Progenitor cell of endocrine pancreas (in vitro differentiated cells): Measurements from ENCODE around the gene ROMO1. TPM values are rescaled to one million over a fixed set of nuclear protein-coding genes. Genes with fewer than 3 reads are reported as not detected.

Experiments used
- DNase-seq: peaks from one replicate; pipeline ENCODE4 v3.0.0; 2021; ENCODE audit warnings: low spot score; ENCODE audit not compliant: unreplicated experiment
- H3K27ac Mint-ChIP-seq: 2 replicates; pipeline ENCODE4 v1.8.0; 2021; ENCODE audit warnings: mild to moderate bottlenecking, moderate library complexity, mixed read lengths
- H3K27me3 Mint-ChIP-seq: 2 replicates; pipeline ENCODE4 v1.8.0; 2021; ENCODE audit warnings: mixed read lengths
- H3K36me3 Mint-ChIP-seq: 2 replicates; pipeline ENCODE4 v1.8.0; 2022; ENCODE audit warnings: mixed read lengths; ENCODE audit not compliant: insufficient read depth
- H3K4me1 Mint-ChIP-seq: 2 replicates; pipeline ENCODE4 v1.8.0; 2021; ENCODE audit warnings: low read depth, mixed read lengths
- H3K4me3 Mint-ChIP-seq: 2 replicates; pipeline ENCODE4 v1.8.0; 2021; ENCODE audit warnings: low read depth, mild to moderate bottlenecking, moderate library complexity, mixed read lengths
- H3K9me3 Mint-ChIP-seq: 2 replicates; pipeline ENCODE4 v1.8.0; 2021; ENCODE audit warnings: low read depth, mixed read lengths
- CTCF ChIP-seq: fragments of 200-600 bp; sonication (generic); IDR thresholded peaks from one replicate; pipeline ENCODE4 v1.5.0; 2021; ENCODE audit warnings: antibody characterized with exemption, mild to moderate bottlenecking; ENCODE audit not compliant: unreplicated experiment
- total RNA-seq: library from RNA; stranded (reverse); gene quantifications from 2 replicates; pipeline ENCODE4 v1.2.1, GENCODE V29; 2021

Gene ROMO1
- total RNA-seq, 1 donor from 2014 or later, result 129 TPM

DNA sequence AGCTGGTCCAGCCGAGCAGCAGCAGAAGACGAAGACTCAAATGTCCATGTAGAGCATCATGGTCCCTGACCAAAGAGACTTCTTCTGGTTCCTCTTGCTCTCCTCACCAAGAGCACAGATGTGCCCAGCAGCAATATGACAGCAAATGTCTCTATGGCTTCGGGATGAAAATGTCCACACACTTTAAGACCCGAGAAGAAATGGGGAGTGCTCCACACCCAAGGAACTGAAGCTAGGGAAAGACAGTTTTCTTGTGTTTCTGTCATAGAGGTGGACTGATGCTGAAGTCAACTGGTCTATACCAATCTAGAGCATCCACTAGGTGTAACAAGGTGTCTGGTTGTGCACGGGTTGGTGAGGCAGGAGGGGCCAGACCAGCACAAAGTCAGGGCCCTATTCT, 30.0 kb upstream of the ROMO1 start:
- Mint-ChIP-seq H3K9me3 (no peaks in the 10 kb centered on the region), H3K4me3 (no peak overlapping the region), H3K36me3 (peaks cover 2% of the 10 kb centered on the region), H3K27me3 (no peaks in the 10 kb centered on the region), H3K27ac (no peak overlapping the region), H3K4me1 (no peaks in the 10 kb centered on the region)
- no peak for DNase-seq
- TF ChIP-seq CTCF, result no peak

- Mint-ChIP-seq H3K9me3 (no peaks in the 10 kb centered on the region), H3K27me3 (no peaks in the 10 kb centered on the region), H3K4me3 (no peak overlapping the region), H3K36me3 (peaks cover 2% of the 10 kb centered on the region), H3K27ac (no peak overlapping the region), H3K4me1 (no peaks in the 10 kb centered on the region)
- DNase-seq, result no peak
- TF ChIP-seq CTCF, result no peak
Measured at GRCh38 chr20:35669681-35670080, 29.5 kb upstream of the ROMO1 start.

DNA sequence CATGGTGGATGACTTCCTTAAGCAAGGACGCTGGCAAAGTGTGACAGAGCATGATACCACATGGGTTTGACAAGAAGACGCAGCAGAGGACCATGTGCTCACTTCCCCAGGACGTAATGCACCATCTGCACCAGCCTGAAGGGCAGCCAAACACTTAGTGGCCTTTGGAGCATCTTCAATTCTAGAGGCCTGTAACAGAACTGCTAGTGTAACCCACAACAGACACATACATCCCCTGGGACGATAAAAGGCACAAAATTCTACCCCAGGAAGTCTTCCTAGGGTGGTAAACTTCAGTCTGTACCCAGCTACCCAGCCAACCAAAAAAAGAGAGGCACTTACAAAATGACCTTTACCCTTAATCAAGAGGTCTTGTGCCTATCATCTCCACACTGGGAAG, 25.3 kb upstream of the ROMO1 start:
- H3K36me3 Mint-ChIP-seq, result peaks cover 2% of the 10 kb centered on the region

DNA sequence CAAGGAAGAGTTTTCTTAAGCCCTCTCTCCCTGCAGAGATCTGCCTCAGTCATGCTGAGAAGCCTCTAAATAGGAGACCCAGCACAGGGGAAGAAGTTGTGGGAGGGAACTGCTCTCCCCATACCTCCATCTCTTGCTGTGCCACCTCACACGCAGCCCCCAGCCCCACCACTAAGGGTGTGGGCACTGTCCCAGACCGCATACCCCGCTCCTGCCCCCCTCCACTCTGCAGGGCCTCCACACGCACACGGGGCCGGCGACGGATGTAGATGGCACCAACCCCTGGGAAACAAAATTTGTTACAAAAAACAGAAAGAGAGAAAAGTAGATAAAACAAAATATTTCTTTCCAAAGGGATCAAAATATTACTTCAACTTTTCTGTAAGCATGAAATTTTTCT, 24.3 kb upstream of the ROMO1 start:
- Mint-ChIP-seq H3K27ac (no peak overlapping the region), H3K27me3 (no peaks in the 10 kb centered on the region), H3K4me3 (no peak overlapping the region), H3K4me1 (no peaks in the 10 kb centered on the region), H3K9me3 (no peaks in the 10 kb centered on the region), H3K36me3 (peaks cover 2% of the 10 kb centered on the region)
- TF ChIP-seq CTCF, result no peak
- DNase-seq, result no peak

More for the DNA sequence above, 25.3 kb upstream of the ROMO1 start:
- no peaks in the 10 kb centered on the region for H3K4me1 Mint-ChIP-seq
- H3K4me3 Mint-ChIP-seq, result no peak overlapping the region
- H3K27me3 Mint-ChIP-seq, result no peaks in the 10 kb centered on the region
- H3K27ac Mint-ChIP-seq, result no peak overlapping the region
- DNase-seq, result no peak
- no peak for TF ChIP-seq CTCF
- no peaks in the 10 kb centered on the region for H3K9me3 Mint-ChIP-seq

- no peaks in the 10 kb centered on the region for H3K9me3 Mint-ChIP-seq
- H3K36me3 Mint-ChIP-seq, result no peaks in the 10 kb centered on the region
- H3K27ac Mint-ChIP-seq, result no peak overlapping the region
Measured at GRCh38 chr20:35680452-35681183, 18.6 kb upstream of the ROMO1 start.

More at GRCh38 chr20:35680452-35681183, 18.6 kb upstream of the ROMO1 start:
- H3K4me3 Mint-ChIP-seq, result no peak overlapping the region
- TF ChIP-seq CTCF, result no peak
- no peak for DNase-seq
- no peaks in the 10 kb centered on the region for H3K27me3 Mint-ChIP-seq
- H3K4me1 Mint-ChIP-seq, result no peaks in the 10 kb centered on the region
